ENCODE results near the gene REXO5. TPM values are rescaled to one million over a fixed set of nuclear protein-coding genes. Genes with fewer than 3 reads are reported as not detected.

REXO5 gene
- total RNA-seq, 1 donor from 2014 or later, result 0.44 TPM

DNA sequence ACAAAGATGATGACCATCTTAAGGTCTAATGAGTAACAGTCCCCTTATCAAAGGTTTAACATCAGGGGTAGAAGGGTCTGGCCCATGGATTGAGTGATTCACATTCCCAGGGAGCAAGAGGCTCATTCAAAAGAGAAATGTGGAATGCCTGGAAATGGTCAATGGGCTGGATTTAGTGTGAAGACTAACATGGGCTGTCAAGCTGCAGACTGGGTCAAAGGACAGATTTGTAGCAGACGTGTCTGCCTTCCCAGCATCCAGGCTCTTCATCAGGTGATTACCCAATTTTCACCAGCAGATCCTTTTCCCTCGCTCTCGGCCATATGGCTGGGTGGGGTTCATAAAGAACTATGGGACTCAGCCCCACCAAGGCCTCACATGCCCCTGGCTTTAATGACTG, 67.0 kb downstream of the REXO5 start:
- no peaks in the 10 kb centered on the region for H3K9me3 Mint-ChIP-seq
- H3K36me3 Mint-ChIP-seq (ENCODE audit: low read depth), result no peaks in the 10 kb centered on the region
- H3K27ac Mint-ChIP-seq, result peak overlapping the region; percentile 41
- H3K4me1 Mint-ChIP-seq, result peaks cover 38% of the 10 kb centered on the region
- H3K4me3 Mint-ChIP-seq, result no peak overlapping the region
- intact Hi-C loops (cut with micrococcal nuclease), result loop anchor here (10.0 kb wide), 1 partner anchor 71 kb away; no protein-coding TSS in a partner anchor
- ChIA-PET CTCF (no interaction called here), POLR2A (interaction anchor here (2.6 to 3.0 kb wide), 2 partner anchors 27 to 30 kb away, joined by 18 to 21 read pairs; partner anchors contain the start of genes DCUN1D3 and LYRM1)
- no peaks in the 10 kb centered on the region for H3K27me3 Mint-ChIP-seq
- no peak for DNase-seq
- TF ChIP-seq, protein P1, sequence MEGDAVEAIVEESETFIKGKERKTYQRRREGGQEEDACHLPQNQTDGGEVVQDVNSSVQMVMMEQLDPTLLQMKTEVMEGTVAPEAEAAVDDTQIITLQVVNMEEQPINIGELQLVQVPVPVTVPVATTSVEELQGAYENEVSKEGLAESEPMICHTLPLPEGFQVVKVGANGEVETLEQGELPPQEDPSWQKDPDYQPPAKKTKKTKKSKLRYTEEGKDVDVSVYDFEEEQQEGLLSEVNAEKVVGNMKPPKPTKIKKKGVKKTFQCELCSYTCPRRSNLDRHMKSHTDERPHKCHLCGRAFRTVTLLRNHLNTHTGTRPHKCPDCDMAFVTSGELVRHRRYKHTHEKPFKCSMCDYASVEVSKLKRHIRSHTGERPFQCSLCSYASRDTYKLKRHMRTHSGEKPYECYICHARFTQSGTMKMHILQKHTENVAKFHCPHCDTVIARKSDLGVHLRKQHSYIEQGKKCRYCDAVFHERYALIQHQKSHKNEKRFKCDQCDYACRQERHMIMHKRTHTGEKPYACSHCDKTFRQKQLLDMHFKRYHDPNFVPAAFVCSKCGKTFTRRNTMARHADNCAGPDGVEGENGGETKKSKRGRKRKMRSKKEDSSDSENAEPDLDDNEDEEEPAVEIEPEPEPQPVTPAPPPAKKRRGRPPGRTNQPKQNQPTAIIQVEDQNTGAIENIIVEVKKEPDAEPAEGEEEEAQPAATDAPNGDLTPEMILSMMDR (IDR thresholded peaks at IDR 0.05), result no peak
- no peak for ATAC-seq (ENCODE audit: low read depth)

DNA sequence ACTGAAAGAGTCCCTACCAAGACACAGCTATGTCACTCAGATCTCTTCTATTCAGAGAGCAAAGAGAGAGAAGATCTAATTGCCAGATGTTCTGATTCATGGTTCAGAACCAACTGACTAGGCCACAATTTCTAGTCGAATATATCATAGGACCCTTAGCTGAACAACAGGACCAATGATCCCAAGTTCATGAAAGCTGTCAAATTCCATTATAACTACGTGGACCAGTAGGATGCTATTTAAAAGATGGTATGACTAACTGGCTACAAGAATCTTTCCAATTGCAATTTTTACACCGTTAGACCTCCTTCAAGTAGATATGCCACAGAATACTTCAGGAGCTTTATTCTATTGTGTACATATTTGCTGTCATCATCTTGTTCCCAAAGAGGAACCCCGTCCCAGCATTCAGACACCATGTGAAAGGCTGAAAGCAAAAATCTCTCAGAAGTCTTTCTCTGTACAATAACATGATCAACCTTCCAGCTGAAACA, 67.8 kb downstream of the REXO5 start:
- Mint-ChIP-seq H3K9me3 (no peaks in the 10 kb centered on the region), H3K4me1 (peaks cover 43% of the 10 kb centered on the region), H3K27ac (peak overlapping the region; percentile 85), H3K4me3 (peak overlapping the region; percentile 61), H3K27me3 (no peaks in the 10 kb centered on the region), H3K36me3 (ENCODE audit: low read depth) (no peaks in the 10 kb centered on the region)
- DNase-seq, result no peak
- no peak for ATAC-seq (ENCODE audit: low read depth)
- TF ChIP-seq, protein P1 (IDR thresholded peaks at IDR 0.05), result no peak
- ChIA-PET POLR2A (interaction anchor here (0.7 to 3.0 kb wide), 5 partner anchors 11 to 1614 kb away, joined by 3 to 21 read pairs (median 5); partner anchors contain the start of genes DCUN1D3 and LYRM1), CTCF (interaction anchor here (1.0 to 2.2 kb wide), 3 partner anchors 14 to 70 kb away, joined by 3 to 10 read pairs (median 3); no protein-coding TSS in a partner anchor)
- intact Hi-C loops (cut with micrococcal nuclease), result loop anchor here (1.0 to 10.0 kb wide), 2 partner anchors 26 to 71 kb away; partner anchors contain the start of genes DCUN1D3 and LYRM1

DNA sequence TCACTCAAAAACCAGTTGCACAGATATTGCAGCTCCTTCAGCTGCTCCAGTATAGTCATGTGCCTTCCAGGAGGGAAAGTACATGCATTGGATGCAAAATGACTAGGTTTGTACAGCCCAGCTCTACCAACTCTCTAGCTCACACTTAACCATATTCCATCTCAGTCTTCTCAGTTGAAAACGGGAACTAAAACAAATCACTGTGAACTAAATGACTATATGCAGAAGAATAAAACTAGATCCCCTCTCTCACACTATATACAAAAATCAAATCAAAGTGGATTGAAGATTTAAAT, 69.0 kb downstream of the REXO5 start:
- Mint-ChIP-seq H3K9me3 (no peaks in the 10 kb centered on the region), H3K4me1 (peaks cover 50% of the 10 kb centered on the region), H3K27ac (peak overlapping the region; percentile 85), H3K36me3 (ENCODE audit: low read depth) (no peaks in the 10 kb centered on the region), H3K27me3 (no peaks in the 10 kb centered on the region), H3K4me3 (peak overlapping the region; percentile 30)
- ATAC-seq (ENCODE audit: low read depth) (peak; percentile 57), DNase-seq (no peak)
- ChIA-PET POLR2A (interaction anchor here (0.7 to 3.0 kb wide), 3 partner anchors 25 to 277 kb away, joined by 6 to 21 read pairs (median 18); partner anchors contain the start of genes DCUN1D3 and LYRM1), CTCF (interaction anchor here (0.9 to 2.2 kb wide), 4 partner anchors 25 to 71 kb away, joined by 3 to 10 read pairs (median 3); partner anchors contain the start of genes DCUN1D3 and LYRM1)
- intact Hi-C loops (cut with micrococcal nuclease), result loop anchor here (10.0 kb wide), 1 partner anchor 69 kb away; no protein-coding TSS in a partner anchor
- TF ChIP-seq, protein P1 (IDR thresholded peaks at IDR 0.05), result no peak

DNA sequence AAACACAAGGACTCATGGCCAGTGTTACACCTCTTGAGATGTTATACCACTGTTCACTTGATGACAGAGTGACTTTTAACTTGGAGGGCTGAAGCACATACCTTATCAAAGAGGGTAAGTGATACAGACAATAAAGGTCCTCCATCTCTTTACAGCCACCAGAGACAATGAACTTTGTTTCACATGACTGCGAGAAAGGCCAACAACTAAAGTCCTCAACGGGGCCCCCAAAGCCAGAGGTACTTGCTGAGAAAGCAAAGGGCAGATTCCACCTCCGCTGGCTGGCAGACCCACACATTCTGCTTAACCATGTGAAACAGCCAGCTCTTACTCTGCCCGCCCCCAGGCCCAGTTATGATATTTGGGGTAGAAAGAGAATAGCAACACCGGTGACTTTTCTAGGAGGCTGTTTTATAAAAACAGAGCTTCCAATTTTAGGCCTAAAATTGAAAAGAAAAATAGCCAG, 72.4 kb downstream of the REXO5 start:
- intact Hi-C loops (cut with micrococcal nuclease), result loop anchor here (10.0 kb wide), 1 partner anchor 66 kb away; no protein-coding TSS in a partner anchor
- H3K27ac Mint-ChIP-seq, result no peak overlapping the region
- CTCF ChIA-PET, result no interaction called here
- H3K36me3 Mint-ChIP-seq (ENCODE audit: low read depth), result no peaks in the 10 kb centered on the region
- no peaks in the 10 kb centered on the region for H3K9me3 Mint-ChIP-seq
- H3K27me3 Mint-ChIP-seq, result no peaks in the 10 kb centered on the region
- H3K4me1 Mint-ChIP-seq, result peaks cover 42% of the 10 kb centered on the region
- TF ChIP-seq, protein P1 (IDR thresholded peaks at IDR 0.05), result no peak
- DNase-seq (no peak), ATAC-seq (ENCODE audit: low read depth) (no peak)
- POLR2A ChIA-PET, result no interaction called here
- H3K4me3 Mint-ChIP-seq, result no peak overlapping the region

DNA sequence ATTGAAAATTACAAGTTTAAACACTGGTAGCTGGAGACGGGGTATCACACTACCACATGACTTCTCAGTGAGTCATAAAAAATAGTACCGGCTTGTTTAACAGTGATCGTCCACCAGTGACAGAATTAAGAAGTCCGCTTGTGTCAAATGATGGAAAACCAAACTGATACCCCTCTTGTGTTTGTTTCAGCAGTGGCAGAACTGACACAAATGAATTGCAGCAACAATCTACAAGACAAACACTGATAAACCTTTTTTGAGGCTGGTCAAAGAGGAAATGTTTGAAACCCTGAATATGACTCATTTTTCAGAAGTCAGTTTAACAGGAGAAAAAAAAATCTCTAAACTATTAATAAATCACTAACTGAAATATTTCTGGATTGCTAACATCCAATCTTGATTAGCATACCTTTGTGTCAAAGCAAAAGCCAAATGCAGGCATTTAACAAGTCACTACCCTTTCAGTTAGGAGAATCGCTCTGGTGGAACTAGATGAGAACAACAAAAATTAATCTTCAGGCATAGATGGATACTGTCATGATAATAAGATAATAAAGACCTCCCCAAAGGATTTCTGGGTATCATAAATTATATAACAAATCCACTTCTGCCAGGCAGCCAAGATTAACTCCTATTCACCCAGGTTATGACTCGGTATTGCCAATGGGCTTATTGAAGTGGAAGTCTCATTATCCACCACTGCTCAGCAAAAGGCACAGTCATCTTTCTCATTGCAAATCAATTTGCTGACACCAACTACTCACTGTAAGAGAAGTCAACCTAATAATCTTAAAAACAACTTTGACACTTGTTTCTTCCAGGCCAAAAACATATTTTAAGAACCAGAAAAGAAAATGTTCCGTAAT, 73.1 kb downstream of the REXO5 start:
- CTCF ChIA-PET, result no interaction called here
- POLR2A ChIA-PET, result no interaction called here
- TF ChIP-seq, protein P1 (IDR thresholded peaks at IDR 0.05), result no peak
- no peak for DNase-seq
- H3K9me3 Mint-ChIP-seq, result no peaks in the 10 kb centered on the region
- peaks cover 5% of the 10 kb centered on the region for H3K36me3 Mint-ChIP-seq (ENCODE audit: low read depth)
- H3K27me3 Mint-ChIP-seq, result no peaks in the 10 kb centered on the region
- no peak overlapping the region for H3K27ac Mint-ChIP-seq
- intact Hi-C loops (cut with micrococcal nuclease), result loop anchor here (5.0 to 10.0 kb wide), 2 partner anchors 65 to 72 kb away; partner anchors contain the start of genes ERI2 and REXO5
- no peak for ATAC-seq (ENCODE audit: low read depth)
- no peak overlapping the region for H3K4me3 Mint-ChIP-seq
- H3K4me1 Mint-ChIP-seq, result peaks cover 38% of the 10 kb centered on the region

Measured in activated B cell treated with CpG ODN at 0.5 μM for 24 hours (primary cell).